Measurements from ENCODE around the gene DNLZ. TPM values are rescaled to one million over a fixed set of nuclear protein-coding genes. Genes with fewer than 3 reads are reported as not detected.

DNLZ gene
- total and polyA plus RNA-seq, 10 of the 15 experiments (the other 5 are each of a cell fraction or from before 2014, with no cell fraction given) = 0.66 to 29.7 (median 14.7) TPM; not detected in 1

- TF ChIP-seq NKRF (conservative IDR thresholded peaks at IDR 0.05) = no peak
- TF ChIP-seq MYB (IDR thresholded peaks at IDR 0.05; ENCODE audit: borderline replicate concordance, low read depth, low read length) = no peak
- TF ChIP-seq TARDBP (IDR thresholded peaks at IDR 0.05; ENCODE audit: borderline replicate concordance) = no peak
- no peak for TF ChIP-seq ZNF24 (IDR thresholded peaks at IDR 0.05)
- TF ChIP-seq PAX5 (IDR thresholded peaks at IDR 0.05; ENCODE audit: borderline replicate concordance, low read depth, low read length) = no peak
- TF ChIP-seq GATAD2B (conservative IDR thresholded peaks at IDR 0.05; ENCODE audit: low read depth) = no peak
These were observed 14.9 kb downstream of the DNLZ start (continued) for GRCh38 chr9:136348691-136349090.

DNA sequence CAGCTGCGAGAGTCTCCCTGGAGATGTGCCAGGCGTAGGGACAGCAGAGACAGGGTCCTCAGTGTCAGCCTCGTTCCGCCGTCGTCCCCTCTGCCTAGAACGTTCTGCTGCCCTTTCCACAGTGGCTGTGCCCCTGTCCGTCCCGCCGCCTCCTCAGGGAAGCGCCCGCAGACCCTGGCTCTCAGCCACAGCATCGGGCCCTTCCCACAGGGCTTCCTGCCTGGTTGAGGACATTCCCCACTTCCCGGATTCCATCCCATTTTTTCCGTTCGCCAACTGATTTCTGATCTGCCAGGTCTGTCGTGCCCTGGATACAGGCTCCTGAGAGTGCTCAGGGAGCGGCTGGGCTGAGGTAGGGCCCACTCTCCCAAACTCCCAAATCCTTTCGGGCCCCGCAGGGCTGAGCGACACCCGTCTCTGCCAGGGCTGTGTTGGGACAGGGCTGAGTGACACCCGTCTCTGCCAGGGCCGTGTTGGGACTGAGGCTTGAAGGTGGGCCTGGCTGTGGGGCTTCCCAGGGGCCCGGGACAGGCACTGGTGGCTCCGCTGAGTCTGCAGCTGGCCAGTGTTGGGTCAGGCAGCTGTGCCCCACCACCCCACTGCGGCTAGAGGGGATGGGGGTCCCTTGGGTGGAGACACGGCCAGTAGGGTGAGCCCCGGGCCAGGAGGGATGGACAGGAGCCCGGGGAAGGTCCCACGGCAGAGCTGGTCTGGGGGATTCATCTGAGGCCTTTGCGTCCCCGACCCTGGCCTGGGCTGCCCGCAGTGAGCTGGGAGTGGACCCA lies 15.9 kb downstream of the DNLZ start:
- Histone ChIP-seq H3K9me3 (replicated peaks; ENCODE audit: control insufficient read depth, insufficient read depth, low read length) (no peaks in the 10 kb centered on the region), H3K27me3 (replicated peaks in 1 of 2; ENCODE audit: control insufficient read depth in 2 of 2, insufficient read depth in 2 of 2, low read length in 1 of 2) (no peaks in the 10 kb centered on the region; a peak in 1 of 4 replicates), H3K4me1 (ENCODE audit: control insufficient read depth, insufficient read depth, low read length) (no peaks in the 10 kb centered on the region), H2AFZ (ENCODE audit: control insufficient read depth, low read depth, low read length) (no peak overlapping the region), H3K4me3 (no peak overlapping the region), H4K20me1 (ENCODE audit: control insufficient read depth, insufficient read depth) (no peaks in the 10 kb centered on the region), H3K79me2 (ENCODE audit: control insufficient read depth, insufficient read depth, low read length) (no peaks in the 10 kb centered on the region), H3K27ac (ENCODE audit: control insufficient read depth, insufficient read depth) (no peak overlapping the region), H3K9ac (ENCODE audit: control insufficient read depth, insufficient read depth, low read length) (no peak overlapping the region), H3K4me2 (ENCODE audit: control insufficient read depth, insufficient read depth) (no peak overlapping the region), H3K36me3 (ENCODE audit: control insufficient read depth in 2 of 2, insufficient read depth in 2 of 2, low read length in 1 of 2) (no peaks in the 10 kb centered on the region)
- BruUV-seq (replicated peaks) = no TSS peak
- POLR2A ChIA-PET = no interaction called here
- in situ Hi-C loops (cut with MboI) = no loop called here
- ATAC-seq = no peak
- CTCF ChIA-PET = no interaction called here
- RAD21 ChIA-PET (ENCODE audit: unreplicated experiment) = no interaction called here
- SMC1A ChIA-PET (ENCODE audit: uncharacterized antibody, unreplicated experiment) = no interaction called here
- FAIRE-seq = no peak
- TF ChIP-seq SPI1 (IDR thresholded peaks at IDR 0.05; ENCODE audit: borderline replicate concordance, insufficient read depth, low read depth, low read length) (no peak), SMAD1 (IDR thresholded peaks at IDR 0.05; ENCODE audit: low read depth, partially characterized antibody) (no peak), YY1 (IDR thresholded peaks at IDR 0.05; ENCODE audit: low read depth, low read length) (no peak), TCF12 (IDR thresholded peaks at IDR 0.05; ENCODE audit: low read depth, low read length) (no peak), CHD4 (IDR thresholded peaks at IDR 0.05) (no peak), SUZ12 (IDR thresholded peaks at IDR 0.05; ENCODE audit: unreplicated experiment) (no peak), RAD21 (IDR thresholded peaks at IDR 0.05; ENCODE audit: insufficient read depth, low read depth, low read length) (no peak), PAX5 (IDR thresholded peaks at IDR 0.05; ENCODE audit: borderline replicate concordance, low read depth, low read length) (no peak), POU2F2 (IDR thresholded peaks at IDR 0.05; ENCODE audit: borderline replicate concordance, low read depth, low read length) (no peak)
- 30% methylated on average over 27 of the region's 34 CpGs for WGBS (ENCODE audit: insufficient coverage, insufficient replicate concordance, low lambda C conversion rate, missing lambda C conversion rate)
- DNase-seq (ENCODE audit: low read depth, low spot score) = no peak
- intact Hi-C loops (cut with micrococcal nuclease; ENCODE audit: unreplicated experiment) = no loop called here

All from GM12878 (cell line).